ENCODE results near the gene CRYL1. TPM values are rescaled to one million over a fixed set of nuclear protein-coding genes. Genes with fewer than 3 reads are reported as not detected.
A peak's percentile ranks its signal among the peaks of the same experiment; 100 is the strongest.

Gene CRYL1
- total RNA-seq, 1 experiment from 2014 or later = 3.7 TPM

- WGBS (ENCODE audit: extremely low coverage, insufficient read length, low lambda C conversion rate) = no CpG with 5 or more reads among the region's 5 CpGs
- Mint-ChIP-seq H3K4me1 (peaks cover 11% of the 10 kb centered on the region in 2 experiments), H3K4me3 (no peak overlapping the region), H3K9me3 (peaks cover 0 to 2% of the 10 kb centered on the region in 2 experiments; a peak in 1 of 5 replicates), H3K36me3 (ENCODE audit: insufficient read depth in 1 of 3, low read depth in 3 of 3) (no peaks in the 10 kb centered on the region), H3K27me3 (ENCODE audit: low read depth) (peaks cover 3% of the 10 kb centered on the region), H3K27ac (peak overlapping the region in 1 of 3 experiments; percentile 36; a peak in 1 of 7 replicates)
- H4K91ac ChIP-seq (ENCODE audit: insufficient read length, low read depth, low read length) = no peak overlapping the region
- no peak overlapping the region for H3T11ph ChIP-seq (ENCODE audit: low read length)
- H4K20me1 ChIP-seq (ENCODE audit: control insufficient read depth, insufficient read depth, insufficient read length) = no peaks in the 10 kb centered on the region
- no peaks in the 10 kb centered on the region for H3K79me1 ChIP-seq (ENCODE audit: insufficient read depth, low read depth, low read length, poor library complexity, severe bottlenecking)
- no peak overlapping the region for H2AFZ ChIP-seq (ENCODE audit: low read length)
- H3K27me3 ChIP-seq (ENCODE audit: insufficient read depth, low read length) = no peaks in the 10 kb centered on the region
- H3K14ac ChIP-seq (ENCODE audit: insufficient read depth, low read length) = no peak overlapping the region
- no peaks in the 10 kb centered on the region for H3K4me1 ChIP-seq (ENCODE audit: insufficient read depth, low read length)
- H3K56ac ChIP-seq (ENCODE audit: insufficient read length, low read depth, low read length) = no peak overlapping the region
- no peak overlapping the region for H3K18ac ChIP-seq (ENCODE audit: insufficient read length, low read depth, low read length)
- H2BK15ac ChIP-seq (ENCODE audit: low read depth, low read length) = no peak overlapping the region
- H3K4ac ChIP-seq (ENCODE audit: low read depth, low read length) = no peak overlapping the region
- H2BK20ac ChIP-seq (ENCODE audit: low read depth, low read length, poor library complexity, severe bottlenecking) = no peak overlapping the region
- H2AK5ac ChIP-seq (ENCODE audit: insufficient read length, low read length) = no peak overlapping the region
- no peak overlapping the region for H2BK120ac ChIP-seq (ENCODE audit: low read depth, low read length, poor library complexity, severe bottlenecking)
- no peak overlapping the region for H3K9ac ChIP-seq (ENCODE audit: extremely low read depth, insufficient read length, low read length)
- H4K5ac ChIP-seq (ENCODE audit: insufficient read length, low read depth, low read length) = no peak overlapping the region
- no peaks in the 10 kb centered on the region for H3K23me2 ChIP-seq (ENCODE audit: insufficient read length, low read depth, low read length, poor library complexity, severe bottlenecking)
- no peak overlapping the region for H3K23ac ChIP-seq (ENCODE audit: insufficient read length, low read depth, low read length)
- no peak overlapping the region for H2BK5ac ChIP-seq (ENCODE audit: insufficient read length, low read length)
- no peak overlapping the region for H2BK12ac ChIP-seq (ENCODE audit: insufficient read length, low read depth, low read length)
- DNase-seq = no peak
- no peak overlapping the region for H3K27ac ChIP-seq (ENCODE audit: insufficient read length, low read depth, low read length)
- H3K79me2 ChIP-seq (ENCODE audit: insufficient read depth, low read length) = no peaks in the 10 kb centered on the region
- no peak for TF ChIP-seq CTCF (conservative IDR thresholded peaks at IDR 0.05)
- H4K8ac ChIP-seq (replicated peaks; ENCODE audit: insufficient read length, low read depth, low read length) = no peak overlapping the region
- no peaks in the 10 kb centered on the region for H3K9me3 ChIP-seq (ENCODE audit: control insufficient read depth, low read depth, low read length)
- H3K4me2 ChIP-seq (ENCODE audit: insufficient read depth, insufficient read length, low read length) = no peak overlapping the region
These were observed 124.1 kb downstream of the CRYL1 start for GRCh38 chr13:20401531-20401930.
